Right cardiac atrium (tissue), 5 donors: Measurements from ENCODE around the gene SOBP. TPM values are rescaled to one million over a fixed set of nuclear protein-coding genes. Genes with fewer than 3 reads are reported as not detected.

Experiments
- ATAC-seq, 2 donors: fragments of 200-7000 bp; cut with Tn5 transposase; one replicate each; pipeline versions ENCODE4 v1.8.0 to v1.9.1; 2020; ENCODE audit warnings: moderate library complexity in 2 of 2, mild to moderate bottlenecking in 1 of 2
- DNase-seq, 3 donors: peaks; one replicate each; pipeline ENCODE4 v3.0.0-alpha.2; 2020
- H3K27ac ChIP-seq: one replicate; pipeline ENCODE4 v1.5.1; 2013; ENCODE audit warnings: mild to moderate bottlenecking, low read length, control low read depth, moderate library complexity
- H3K27me3 ChIP-seq: one replicate; pipeline ENCODE4 v1.6.1; 2013; ENCODE audit not compliant: control insufficient read depth, insufficient read depth
- H3K4me1 ChIP-seq: one replicate; pipeline ENCODE4 v1.6.1; 2013; ENCODE audit warnings: low read length; ENCODE audit not compliant: control insufficient read depth, insufficient read depth
- H3K4me3 ChIP-seq: one replicate; pipeline ENCODE4 v1.5.1; 2013; ENCODE audit warnings: low read length, control low read depth
- H3K9me3 ChIP-seq: one replicate; pipeline ENCODE4 v1.6.1; 2013; ENCODE audit warnings: low read length; ENCODE audit not compliant: control insufficient read depth
- WGBS: extraction: QIAGEN DNeasy Blood & Tissue Kit; methylation state at CpG from one replicate; pipeline ENCODE4 v1.1.7; 2013; 5-methylcytosine and 5-hydroxymethylcytosine counted together
- intact Hi-C, 4 donors: fragments of 100-400 bp; cut with DNase I; formaldehyde crosslinking; loops; one replicate each; pipeline versions ENCODE4 v1.11.0 to v1.14.0; 2022 to 2023
- polyA plus RNA-seq: library from polyadenylated mRNA; stranded (reverse); fragments of 200-250 nt; gene quantifications from one replicate; pipeline ENCODE4 v1.2.3, GENCODE V29; 2013
- total RNA-seq, 4 donors: library from RNA; stranded (reverse); fragmentation: NEBNext Ultra II Directional; extraction: Animal tissue kit (Norgen Biotek cat#: 25700); gene quantifications; one replicate each; pipeline ENCODE4 v1.2.1, GENCODE V29; 2021
- donor health status: healthy with polysubstance abuse.
- donor health status: DM: no; HTN: yes; CAD: no.
- donor health status: DM: no; HTN: no; CAD: no.
- donor health status: DM: no; HTN: yes; CAD: no; lungs with severe emphysema.
- donor health status: DM: yes; HTN: yes; CAD: no.

Gene SOBP
- total and polyA plus RNA-seq, 5 donors: 10.4 to 20.6 (median 17.7) TPM

- no peak for DNase-seq
- Histone ChIP-seq H3K9me3 (no peaks in the 10 kb centered on the region), H3K27ac (no peak overlapping the region), H3K4me1 (no peaks in the 10 kb centered on the region), H3K27me3 (no peaks in the 10 kb centered on the region), H3K4me3 (no peak overlapping the region)
- intact Hi-C loops: no loop called here
- no peak for ATAC-seq
- 84% methylated on average over 2 of the region's 2 CpGs for WGBS
Measured at GRCh38 chr6:107589934-107590333, 100.0 kb downstream of the SOBP start.

GRCh38 chr6:107590378-107590777 lies 100.5 kb downstream of the SOBP start:
- H3K27ac ChIP-seq: no peak overlapping the region
- no peak overlapping the region for H3K4me3 ChIP-seq
- no peaks in the 10 kb centered on the region for H3K27me3 ChIP-seq
- ATAC-seq: no peak
- H3K4me1 ChIP-seq: no peaks in the 10 kb centered on the region
- WGBS: 49% methylated on average over 1 of the region's 1 CpG
- no peak for DNase-seq
- intact Hi-C loops: no loop called here
- H3K9me3 ChIP-seq: no peaks in the 10 kb centered on the region

GRCh38 chr6:107591346-107591745 lies 101.4 kb downstream of the SOBP start:
- no peaks in the 10 kb centered on the region for H3K9me3 ChIP-seq
- H3K4me3 ChIP-seq: no peak overlapping the region
- ATAC-seq: no peak
- no peaks in the 10 kb centered on the region for H3K27me3 ChIP-seq
- no peaks in the 10 kb centered on the region for H3K4me1 ChIP-seq
- 97% methylated on average over 1 of the region's 1 CpG for WGBS
- no peak overlapping the region for H3K27ac ChIP-seq
- intact Hi-C loops: no loop called here
- no peak for DNase-seq

GRCh38 chr6:107592806-107593205 lies 102.9 kb downstream of the SOBP start:
- Histone ChIP-seq H3K4me1 (no peaks in the 10 kb centered on the region), H3K27ac (no peak overlapping the region), H3K27me3 (no peaks in the 10 kb centered on the region), H3K4me3 (no peak overlapping the region), H3K9me3 (no peaks in the 10 kb centered on the region)
- DNase-seq (no peak), ATAC-seq (no peak)
- WGBS: 89% methylated on average over 2 of the region's 2 CpGs
- intact Hi-C loops: no loop called here

- WGBS: 61% methylated on average over 2 of the region's 2 CpGs
Measured at GRCh38 chr6:107594736-107595135, 104.8 kb downstream of the SOBP start.

GRCh38 chr6:107598091-107598490 lies 108.2 kb downstream of the SOBP start:
- Histone ChIP-seq H3K9me3 (no peaks in the 10 kb centered on the region), H3K27me3 (no peaks in the 10 kb centered on the region), H3K4me1 (peaks cover 4% of the 10 kb centered on the region), H3K27ac (no peak overlapping the region), H3K4me3 (no peak overlapping the region)
- DNase-seq: no peak
- intact Hi-C loops: no loop called here
- WGBS: 96% methylated on average over 6 of the region's 6 CpGs
- ATAC-seq: no peak

More at GRCh38 chr6:107594736-107595135, 104.8 kb downstream of the SOBP start:
- peak; percentile 53 to 79 (median 70) for DNase-seq
- H3K9me3 ChIP-seq: no peaks in the 10 kb centered on the region
- no peak overlapping the region for H3K4me3 ChIP-seq
- H3K27me3 ChIP-seq: no peaks in the 10 kb centered on the region
- peak; percentile 84 to 90 for ATAC-seq
- H3K27ac ChIP-seq: no peak overlapping the region
- H3K4me1 ChIP-seq: no peaks in the 10 kb centered on the region
- intact Hi-C loops: no loop called here

- Histone ChIP-seq H3K4me3 (no peak overlapping the region), H3K4me1 (peaks cover 6% of the 10 kb centered on the region), H3K27ac (no peak overlapping the region), H3K9me3 (no peaks in the 10 kb centered on the region), H3K27me3 (no peaks in the 10 kb centered on the region)
- ATAC-seq (no peak), DNase-seq (no peak)
- 96% methylated on average over 4 of the region's 4 CpGs for WGBS
- intact Hi-C loops: no loop called here
Measured at GRCh38 chr6:107599043-107599442, 109.1 kb downstream of the SOBP start.

- ATAC-seq: no peak
- no peak for DNase-seq
- Histone ChIP-seq H3K27ac (no peak overlapping the region), H3K27me3 (no peaks in the 10 kb centered on the region), H3K9me3 (no peaks in the 10 kb centered on the region), H3K4me3 (no peak overlapping the region), H3K4me1 (peaks cover 6% of the 10 kb centered on the region)
- intact Hi-C loops: no loop called here
- WGBS: 93% methylated on average over 5 of the region's 5 CpGs
Measured at GRCh38 chr6:107600121-107600520, 110.2 kb downstream of the SOBP start.

GRCh38 chr6:107600936-107601335 lies 111.0 kb downstream of the SOBP start:
- H3K4me1 ChIP-seq: peaks cover 6% of the 10 kb centered on the region
- DNase-seq (peak in 2 of 3 donors; percentile 37 to 53), ATAC-seq (peak; percentile 73 to 74)

GRCh38 chr6:107601406-107601805 lies 111.5 kb downstream of the SOBP start:
- ATAC-seq (no peak), DNase-seq (no peak)
- no peaks in the 10 kb centered on the region for H3K9me3 ChIP-seq
- WGBS: 93% methylated on average over 3 of the region's 3 CpGs
- no peak overlapping the region for H3K27ac ChIP-seq
- no peaks in the 10 kb centered on the region for H3K27me3 ChIP-seq
- intact Hi-C loops: no loop called here
- no peak overlapping the region for H3K4me3 ChIP-seq
- peaks cover 6% of the 10 kb centered on the region for H3K4me1 ChIP-seq

More at GRCh38 chr6:107600936-107601335, 111.0 kb downstream of the SOBP start:
- Histone ChIP-seq H3K27ac (no peak overlapping the region), H3K4me3 (no peak overlapping the region), H3K9me3 (no peaks in the 10 kb centered on the region), H3K27me3 (no peaks in the 10 kb centered on the region)
- intact Hi-C loops: no loop called here
- 24% methylated on average over 5 of the region's 5 CpGs for WGBS

GRCh38 chr6:107602321-107603005 lies 112.5 kb downstream of the SOBP start:
- H3K4me1 ChIP-seq: peaks cover 14% of the 10 kb centered on the region
- intact Hi-C loops: no loop called here
- H3K27me3 ChIP-seq: no peaks in the 10 kb centered on the region
- H3K4me3 ChIP-seq: no peak overlapping the region
- H3K27ac ChIP-seq: no peak overlapping the region
- DNase-seq (no peak), ATAC-seq (no peak)
- H3K9me3 ChIP-seq: no peaks in the 10 kb centered on the region
- 75% methylated on average over 5 of the region's 5 CpGs for WGBS

GRCh38 chr6:107603006-107603370 lies 113.1 kb downstream of the SOBP start:
- H3K27ac ChIP-seq: no peak overlapping the region
- 83% methylated on average over 3 of the region's 3 CpGs for WGBS
- intact Hi-C loops: no loop called here
- H3K27me3 ChIP-seq: no peaks in the 10 kb centered on the region
- ATAC-seq (no peak), DNase-seq (peak in 1 of 3 donors; percentile 35)
- H3K4me1 ChIP-seq: peaks cover 14% of the 10 kb centered on the region
- H3K4me3 ChIP-seq: no peak overlapping the region
- no peaks in the 10 kb centered on the region for H3K9me3 ChIP-seq
